HepG2 (cell line): ENCODE data around the gene PEX14. TPM values are rescaled to one million over a fixed set of nuclear protein-coding genes. Genes with fewer than 3 reads are reported as not detected.

Experiments used
- ATAC-seq: fragments of 200-7000 bp; cut with Tn5 transposase; 3 replicates; pipeline ENCODE4 v1.9.1; 2020; ENCODE audit warnings: mild to moderate bottlenecking, moderate library complexity
- BruUV-seq: library from RNA; stranded (reverse); fragments of 400-500 nt; replicated peaks from 2 replicates; lab custom pipeline; 2021; lab: Mats Ljungman, UMichigan
- CTCF ChIA-PET: fragments of 300-600 bp; formaldehyde crosslinking; extraction: SDS; loops from one replicate; lab custom pipeline; 2021; ENCODE audit warnings: low total read pairs, inconsistent platforms, low intra/inter-chr PET ratio; lab: Yijun Ruan, JAX
- POLR2A ChIA-PET: fragments of 350-600 bp; sonication (Branson Sonifier 250); formaldehyde crosslinking; loops from one replicate; lab custom pipeline; 2020; ENCODE audit warnings: antibody characterized with exemption, inconsistent platforms; lab: Yijun Ruan, JAX
- DNase-seq: peaks from one replicate; pipeline ENCODE4 v3.0.0-alpha.2; 2015; ENCODE audit warnings: low spot score
- FAIRE-seq: peaks from 3 replicates; lab custom pipeline; 2011; peaks lifted over from hg19 to GRCh38; lab: Jason Lieb, UNC
- H2AFZ ChIP-seq: one replicate; pipeline ENCODE4 v1.6.1; 2011; ENCODE audit warnings: low read length, inconsistent platforms
- H3K27ac ChIP-seq: fragments of 300-600 bp; 3 replicates; pipeline ENCODE4 v1.8.0; 2011; ENCODE audit warnings: mixed run types, mild to moderate bottlenecking, mixed read lengths, low read length, inconsistent platforms; ENCODE audit not compliant: insufficient read depth; ENCODE audit errors: extremely low read length
- H3K27me3 ChIP-seq, 2 experiments: fragments of 200-600 bp in 1 of 2; 2 replicates in 1 of 2; 3 replicates in 1 of 2; pipeline versions ENCODE4 v1.6.0 to v1.8.0; 2011; ENCODE audit warnings: low read length in 2 of 2, mild to moderate bottlenecking in 2 of 2, moderate library complexity in 2 of 2, inconsistent platforms in 1 of 2; ENCODE audit not compliant: insufficient read depth in 2 of 2, control insufficient read depth in 1 of 2
- H3K36me3 ChIP-seq, 2 experiments: fragments of 200-600 bp in 1 of 2; replicated peaks in 1 of 2; 2 replicates in 1 of 2; 3 replicates in 1 of 2; pipeline versions ENCODE4 v1.5.1 to v1.8.0; 2011; ENCODE audit warnings: low read length in 2 of 2, inconsistent platforms in 1 of 2; ENCODE audit not compliant: insufficient read depth in 2 of 2, control insufficient read depth in 1 of 2
- H3K4me1 ChIP-seq: 2 replicates; pipeline ENCODE4 v1.5.1; 2012; ENCODE audit warnings: low read length, inconsistent platforms; ENCODE audit not compliant: insufficient read depth
- H3K4me2 ChIP-seq: 2 replicates; pipeline ENCODE4 v1.6.0; 2011; ENCODE audit warnings: low read depth, low read length, inconsistent platforms
- H3K4me3 ChIP-seq, 3 experiments: fragments of 200-600 bp in 1 of 3; sonication (generic), shearing (Covaris generic) in 1 of 3; replicated peaks in 1 of 3; 2 replicates each; pipeline ENCODE4 v1.5.1; 2011 to 2016; ENCODE audit warnings: low read length in 3 of 3, inconsistent platforms in 2 of 3, low read depth in 2 of 3, mild to moderate bottlenecking in 2 of 3, control low read depth in 1 of 3, mixed read lengths in 1 of 3; ENCODE audit not compliant: insufficient read depth in 1 of 3
- H3K79me2 ChIP-seq: one replicate; pipeline ENCODE4 v1.6.1; 2011; ENCODE audit warnings: low read length, inconsistent platforms; ENCODE audit not compliant: insufficient read depth
- H3K9ac ChIP-seq: 2 replicates; pipeline ENCODE4 v1.6.0; 2011; ENCODE audit warnings: mild to moderate bottlenecking, low read depth, low read length, inconsistent platforms; ENCODE audit not compliant: insufficient read depth
- H3K9me3 ChIP-seq: 2 replicates; pipeline ENCODE4 v1.5.1; 2012; ENCODE audit warnings: mild to moderate bottlenecking, low read length
- H4K20me1 ChIP-seq: 2 replicates; pipeline ENCODE4 v1.6.0; 2011; ENCODE audit warnings: inconsistent platforms, mild to moderate bottlenecking, low read length, moderate library complexity; ENCODE audit not compliant: insufficient read depth
- ADNP ChIP-seq: sonication (generic); formaldehyde crosslinking; IDR thresholded peaks from 2 replicates; pipeline ENCODE4 v1.4.0; 2020; ENCODE audit warnings: missing genetic modification reagents
- ATF3 ChIP-seq: sonication (generic); formaldehyde crosslinking; IDR thresholded peaks from 2 replicates; pipeline ENCODE4 v1.4.0; 2020; ENCODE audit warnings: missing genetic modification reagents
- BCL6 ChIP-seq: IDR thresholded peaks from 2 replicates; pipeline ENCODE4 v1.6.1; 2016; ENCODE audit warnings: missing genetic modification reagents, missing compliant biosample characterization
- ELF3 ChIP-seq: IDR thresholded peaks from 2 replicates; pipeline ENCODE4 v1.6.1; 2016; ENCODE audit warnings: missing genetic modification reagents, missing compliant biosample characterization
- FOXC1 ChIP-seq: sonication (generic); formaldehyde crosslinking; IDR thresholded peaks from 2 replicates; pipeline ENCODE4 v1.8.0; 2022; ENCODE audit warnings: mild to moderate bottlenecking, missing genetic modification reagents, borderline replicate concordance
- GPBP1L1 ChIP-seq: sonication (generic); formaldehyde crosslinking; IDR thresholded peaks from 2 replicates; pipeline ENCODE4 v1.5.0; 2020; ENCODE audit warnings: mild to moderate bottlenecking, missing genetic modification reagents
- IRF1 ChIP-seq: sonication (generic); formaldehyde crosslinking; IDR thresholded peaks from 2 replicates; pipeline ENCODE4 v1.4.0; 2020; ENCODE audit warnings: low read depth, mild to moderate bottlenecking, missing genetic modification reagents
- IRF2 ChIP-seq: IDR thresholded peaks from 2 replicates; pipeline ENCODE4 v1.6.1; 2018; ENCODE audit warnings: missing genetic modification reagents, missing compliant biosample characterization
- MAFF ChIP-seq: IDR thresholded peaks from 2 replicates; pipeline ENCODE4 v1.6.1; 2011; ENCODE audit warnings: low read depth, low read length, improper control_type of control experiment
- MIER3 ChIP-seq: IDR thresholded peaks from 2 replicates; pipeline ENCODE4 v1.6.1; 2016; ENCODE audit warnings: missing compliant biosample characterization, borderline replicate concordance
- MIXL1 ChIP-seq: IDR thresholded peaks from 2 replicates; pipeline ENCODE4 v1.6.1; 2016
- WIZ ChIP-seq: sonication (generic); formaldehyde crosslinking; IDR thresholded peaks from 2 replicates; pipeline ENCODE4 v1.5.1; 2020; ENCODE audit warnings: mild to moderate bottlenecking, missing genetic modification reagents
- ZKSCAN8 ChIP-seq: IDR thresholded peaks from 2 replicates; pipeline ENCODE4 v1.6.1; 2016; ENCODE audit warnings: borderline replicate concordance, missing genetic modification reagents, missing compliant biosample characterization
- ZNF275 ChIP-seq: sonication (generic); formaldehyde crosslinking; IDR thresholded peaks from 2 replicates; pipeline ENCODE4 v1.8.0; 2022; ENCODE audit warnings: missing genetic modification reagents, mild to moderate bottlenecking, inconsistent platforms, borderline replicate concordance
- WGBS: methylation state at CpG from one replicate; pipeline ENCODE4 v1.1.6; 2017; ENCODE audit warnings: low lambda C conversion rate; 5-methylcytosine and 5-hydroxymethylcytosine counted together
- in situ Hi-C: cut with HindIII; loops from 2 replicates; pipeline ENCODE4 v1.10.0; 2017; ENCODE audit warnings: low pct_unique_long_range_greater_than_20kb; ENCODE audit not compliant: extremely low pct_ligation_motif_present
- intact Hi-C: fragments of 100-400 bp; cut with micrococcal nuclease; formaldehyde crosslinking; loops from one replicate; pipeline ENCODE4 v1.10.0; 2022; ENCODE audit not compliant: unreplicated experiment
- polyA plus RNA-seq, 8 experiments: library from polyadenylated mRNA; depleted of rRNA in 3 of 8; stranded (reverse) in 7 of 8; unstranded in 1 of 8; fragments of >200 nt; fragmentation: Illumina TruSeq in 4 of 8; extraction: Trizol in 4 of 8; gene quantifications; 2 replicates each; pipeline versions ENCODE4 v1.2.1 to v1.2.3, GENCODE V29; 2011 to 2016; ENCODE audit warnings: low read depth in 4 of 8, missing spikeins in 1 of 8, mixed read lengths in 1 of 8; ENCODE audit not compliant: insufficient read depth in 1 of 8
- total RNA-seq, 5 experiments: library from RNA; depleted of rRNA; stranded (reverse); fragments of >200 nt; fragmentation: Illumina TruSeq; extraction: Trizol; gene quantifications; 2 replicates each; pipeline ENCODE4 v1.2.3, GENCODE V29; 2016; ENCODE audit warnings: low read depth in 1 of 5
- TF ChIP-seq, protein P1 (sequence below): sonication (generic); formaldehyde crosslinking; IDR thresholded peaks from 2 replicates; pipeline ENCODE4 v1.5.0; 2020; ENCODE audit warnings: missing genetic modification reagents
- TF ChIP-seq, protein P2 (sequence below): sonication (generic); formaldehyde crosslinking; IDR thresholded peaks from 2 replicates; pipeline ENCODE4 v1.5.1; 2020; ENCODE audit warnings: missing genetic modification reagents, mild to moderate bottlenecking, borderline replicate concordance
- TF ChIP-seq, protein P3 (sequence below): sonication (generic); formaldehyde crosslinking; IDR thresholded peaks from 2 replicates; pipeline ENCODE4 v1.5.1; 2020; ENCODE audit warnings: mild to moderate bottlenecking, moderate library complexity, missing genetic modification reagents

PEX14 gene
- total and polyA plus RNA-seq, 2 of the 13 experiments (the other 11 are each of a cell fraction or from before 2014, with no cell fraction given): 6.5 to 9.9 TPM

DNA sequence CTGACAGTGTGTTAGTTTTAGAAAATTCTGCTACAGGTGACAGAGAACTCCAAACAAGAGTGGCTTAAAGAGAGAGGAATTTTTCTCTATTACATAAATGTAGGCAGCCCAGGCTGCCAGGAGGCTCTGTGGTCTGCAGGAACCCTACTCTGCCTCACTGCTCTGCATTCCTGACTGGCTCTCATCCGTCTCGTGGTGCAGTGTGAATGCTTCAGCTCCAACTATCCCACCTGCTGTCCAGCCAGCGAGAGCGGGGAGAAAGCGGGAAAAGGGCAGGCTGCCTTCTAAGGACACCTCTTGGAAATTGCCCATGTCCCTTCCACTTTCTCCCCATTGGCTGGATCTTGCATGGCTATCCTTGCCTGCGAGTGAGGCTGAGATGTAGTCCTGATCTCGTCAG lies 131.3 kb downstream of the PEX14 start (continued):
- no peak for TF ChIP-seq ELF3 (CRISPR knock-in tag)

- CTCF ChIA-PET: no interaction called here
- FAIRE-seq (no peak), ATAC-seq (no peak), DNase-seq (no peak)
- Histone ChIP-seq H3K4me3 (no peak overlapping the region), H3K4me1 (no peaks in the 10 kb centered on the region), H3K27ac (no peak overlapping the region), H3K4me2 (no peak overlapping the region), H2AFZ (no peak overlapping the region), H3K79me2 (no peaks in the 10 kb centered on the region), H4K20me1 (no peaks in the 10 kb centered on the region), H3K27me3 (no peaks in the 10 kb centered on the region), H3K9ac (no peak overlapping the region), H3K9me3 (no peaks in the 10 kb centered on the region), H3K36me3 (peaks cover 2 to 6% of the 10 kb centered on the region in 2 experiments; a peak in 3 of 5 replicates)
- WGBS: 92% methylated on average over 3 of the region's 3 CpGs
- no TSS peak for BruUV-seq
- intact Hi-C loops (no loop called here), in situ Hi-C loops (no loop called here)
- POLR2A ChIA-PET: no interaction called here
- no peak for TF ChIP-seq ADNP (CRISPR knock-in tag)
- TF ChIP-seq MAFF: no peak
- no peak for TF ChIP-seq FOXC1 (CRISPR knock-in tag)
- TF ChIP-seq ATF3 (CRISPR knock-in tag): no peak
- TF ChIP-seq IRF1 (CRISPR knock-in tag): no peak
- TF ChIP-seq ZKSCAN8: no peak
- TF ChIP-seq, protein P1, sequence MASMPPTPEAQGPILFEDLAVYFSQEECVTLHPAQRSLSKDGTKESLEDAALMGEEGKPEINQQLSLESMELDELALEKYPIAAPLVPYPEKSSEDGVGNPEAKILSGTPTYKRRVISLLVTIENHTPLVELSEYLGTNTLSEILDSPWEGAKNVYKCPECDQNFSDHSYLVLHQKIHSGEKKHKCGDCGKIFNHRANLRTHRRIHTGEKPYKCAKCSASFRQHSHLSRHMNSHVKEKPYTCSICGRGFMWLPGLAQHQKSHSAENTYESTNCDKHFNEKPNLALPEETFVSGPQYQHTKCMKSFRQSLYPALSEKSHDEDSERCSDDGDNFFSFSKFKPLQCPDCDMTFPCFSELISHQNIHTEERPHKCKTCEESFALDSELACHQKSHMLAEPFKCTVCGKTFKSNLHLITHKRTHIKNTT (CRISPR knock-in tag): no peak
- TF ChIP-seq MIXL1 (CRISPR knock-in tag): no peak
- TF ChIP-seq ZNF275 (CRISPR knock-in tag): no peak
- TF ChIP-seq MIER3 (CRISPR knock-in tag): no peak
- no peak for TF ChIP-seq IRF2 (CRISPR knock-in tag)
- no peak for TF ChIP-seq BCL6
- TF ChIP-seq, protein P2, sequence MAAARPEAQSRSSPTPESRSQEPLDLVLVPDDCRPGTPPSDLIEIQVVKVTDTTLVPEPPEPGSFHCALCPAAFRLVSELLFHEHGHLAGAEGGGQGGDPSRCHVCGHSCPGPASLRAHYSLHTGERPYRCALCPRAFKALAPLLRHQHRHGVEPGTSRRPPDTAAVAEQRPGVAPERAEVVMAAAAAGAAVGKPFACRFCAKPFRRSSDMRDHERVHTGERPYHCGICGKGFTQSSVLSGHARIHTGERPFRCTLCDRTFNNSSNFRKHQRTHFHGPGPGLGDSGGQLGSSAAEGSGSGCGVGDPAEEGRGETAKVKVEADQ (CRISPR knock-in tag): no peak
- TF ChIP-seq GPBP1L1 (CRISPR knock-in tag): no peak
- TF ChIP-seq, protein P3, sequence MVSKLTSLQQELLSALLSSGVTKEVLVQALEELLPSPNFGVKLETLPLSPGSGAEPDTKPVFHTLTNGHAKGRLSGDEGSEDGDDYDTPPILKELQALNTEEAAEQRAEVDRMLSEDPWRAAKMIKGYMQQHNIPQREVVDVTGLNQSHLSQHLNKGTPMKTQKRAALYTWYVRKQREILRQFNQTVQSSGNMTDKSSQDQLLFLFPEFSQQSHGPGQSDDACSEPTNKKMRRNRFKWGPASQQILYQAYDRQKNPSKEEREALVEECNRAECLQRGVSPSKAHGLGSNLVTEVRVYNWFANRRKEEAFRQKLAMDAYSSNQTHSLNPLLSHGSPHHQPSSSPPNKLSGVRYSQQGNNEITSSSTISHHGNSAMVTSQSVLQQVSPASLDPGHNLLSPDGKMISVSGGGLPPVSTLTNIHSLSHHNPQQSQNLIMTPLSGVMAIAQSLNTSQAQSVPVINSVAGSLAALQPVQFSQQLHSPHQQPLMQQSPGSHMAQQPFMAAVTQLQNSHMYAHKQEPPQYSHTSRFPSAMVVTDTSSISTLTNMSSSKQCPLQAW (CRISPR knock-in tag): no peak
- TF ChIP-seq WIZ (CRISPR knock-in tag): no peak
These were observed 132.5 kb downstream of the PEX14 start for GRCh38 chr1:10607228-10607627.
